Keratinocyte (primary cell): ENCODE data around the gene IDE. TPM values are rescaled to one million over a fixed set of nuclear protein-coding genes. Genes with fewer than 3 reads are reported as not detected.
"Not testable (repeated sequence)": the region's sequence is repeated elsewhere in the genome, so short reads cannot be mapped to it uniquely, and the experiment has no call there.

Source experiments
- DNase-seq: peaks from one replicate; pipeline ENCODE4 v3.0.0-alpha.2; 2011; ENCODE audit warnings: low read depth, missing footprints, low spot score
- FAIRE-seq: peaks from 2 replicates; lab custom pipeline; 2011; peaks lifted over from hg19 to GRCh38; lab: Jason Lieb, UNC
- H2AFZ ChIP-seq: 2 replicates; pipeline ENCODE4 v1.6.0; 2012; ENCODE audit warnings: low read length, control low read depth, inconsistent platforms; ENCODE audit not compliant: control insufficient read depth
- H3K27ac ChIP-seq: 2 replicates; pipeline ENCODE4 v1.5.1; 2011; ENCODE audit warnings: low read length; ENCODE audit not compliant: control insufficient read depth, insufficient read depth
- H3K27me3 ChIP-seq: 3 replicates; pipeline ENCODE4 v1.6.0; 2011; ENCODE audit warnings: low read length; ENCODE audit not compliant: control insufficient read depth, insufficient read depth; ENCODE audit errors: extremely low read depth
- H3K36me3 ChIP-seq, 2 experiments: 2 replicates in 1 of 2; 3 replicates in 1 of 2; pipeline ENCODE4 v1.5.1; 2011; ENCODE audit warnings: low read length in 2 of 2, mild to moderate bottlenecking in 1 of 2; ENCODE audit not compliant: control insufficient read depth in 2 of 2, insufficient read depth in 2 of 2; ENCODE audit errors: extremely low read depth in 1 of 2
- H3K4me1 ChIP-seq: 3 replicates; pipeline ENCODE4 v1.5.1; 2011; ENCODE audit warnings: low read length; ENCODE audit not compliant: control insufficient read depth, insufficient read depth; ENCODE audit errors: extremely low read depth
- H3K4me2 ChIP-seq: 3 replicates; pipeline ENCODE4 v1.6.0; 2011; ENCODE audit warnings: low read depth, low read length; ENCODE audit not compliant: control insufficient read depth, insufficient read depth; ENCODE audit errors: extremely low read depth
- H3K4me3 ChIP-seq, 3 experiments: fragments of 200-600 bp in 1 of 3; sonication (generic) in 1 of 3; 2 replicates in 2 of 3; 3 replicates in 1 of 3; pipeline ENCODE4 v1.5.1; 2011 to 2016; ENCODE audit warnings: low read length in 3 of 3, mild to moderate bottlenecking in 3 of 3, control low read depth in 2 of 3, inconsistent platforms in 1 of 3, low read depth in 1 of 3, mixed read lengths in 1 of 3, mixed run types in 1 of 3, moderate library complexity in 1 of 3; ENCODE audit not compliant: control insufficient read depth in 2 of 3, insufficient read depth in 2 of 3; ENCODE audit errors: extremely low read depth in 1 of 3
- H3K79me2 ChIP-seq: 2 replicates; pipeline ENCODE4 v1.6.0; 2012; ENCODE audit warnings: low read length; ENCODE audit not compliant: control insufficient read depth, insufficient read depth
- H3K9ac ChIP-seq: 3 replicates; pipeline ENCODE4 v1.6.0; 2011; ENCODE audit warnings: low read length; ENCODE audit not compliant: control insufficient read depth, insufficient read depth; ENCODE audit errors: extremely low read depth
- H3K9me1 ChIP-seq: 3 replicates; pipeline ENCODE4 v1.6.0; 2011; ENCODE audit warnings: low read length; ENCODE audit not compliant: control insufficient read depth, insufficient read depth; ENCODE audit errors: extremely low read depth
- H3K9me3 ChIP-seq: 2 replicates; pipeline ENCODE4 v1.5.1; 2012; ENCODE audit warnings: low read depth, low read length; ENCODE audit not compliant: control insufficient read depth
- H4K20me1 ChIP-seq: 3 replicates; pipeline ENCODE4 v1.6.0; 2011; ENCODE audit warnings: low read length; ENCODE audit not compliant: control insufficient read depth, insufficient read depth; ENCODE audit errors: extremely low read depth
- EZH2 ChIP-seq: IDR thresholded peaks from one replicate; pipeline ENCODE4 v1.6.1; 2012; ENCODE audit warnings: inconsistent platforms, mild to moderate bottlenecking, low read length, moderate library complexity
- dilution Hi-C: fragments of 300-500 bp; cut with MboI; formaldehyde crosslinking; loops from one replicate; pipeline ENCODE4 v1.7.0; 2020; ENCODE audit warnings: low sequenced_read_pairs; ENCODE audit not compliant: extremely low pct_ligation_motif_present
- polyA plus RNA-seq, 5 experiments: library from polyadenylated mRNA; depleted of rRNA in 3 of 5; stranded (reverse) in 3 of 5; stranded (forward) in 1 of 5; unstranded in 1 of 5; fragments of >200 nt; gene quantifications; 1 replicate in 1 of 5; 2 replicates in 3 of 5; 3 replicates in 1 of 5; pipeline versions ENCODE4 v1.2.1 to v1.2.3, GENCODE V29; 2011 to 2012; ENCODE audit warnings: missing spikeins in 2 of 5, low read depth in 1 of 5, low replicate concordance in 1 of 5
- TF ChIP-seq, protein P1 (sequence below), 3 experiments: IDR thresholded peaks in 1 of 3; conservative IDR thresholded peaks in 1 of 3; optimal IDR thresholded peaks in 1 of 3; 2 replicates in 2 of 3; 3 replicates in 1 of 3; pipeline versions ENCODE3 to v1.5.1; 2011; ENCODE audit warnings: low read length in 3 of 3, mild to moderate bottlenecking in 3 of 3, moderate library complexity in 2 of 3, control low read depth in 1 of 3, inconsistent platforms in 1 of 3; ENCODE audit not compliant: insufficient read depth in 2 of 3; ENCODE audit errors: extremely low read depth in 1 of 3

IDE gene
- polyA plus RNA-seq, 1 donor (not counting 4 experiments of a cell fraction or from before 2014, with no cell fraction given): 24.4 TPM

DNA sequence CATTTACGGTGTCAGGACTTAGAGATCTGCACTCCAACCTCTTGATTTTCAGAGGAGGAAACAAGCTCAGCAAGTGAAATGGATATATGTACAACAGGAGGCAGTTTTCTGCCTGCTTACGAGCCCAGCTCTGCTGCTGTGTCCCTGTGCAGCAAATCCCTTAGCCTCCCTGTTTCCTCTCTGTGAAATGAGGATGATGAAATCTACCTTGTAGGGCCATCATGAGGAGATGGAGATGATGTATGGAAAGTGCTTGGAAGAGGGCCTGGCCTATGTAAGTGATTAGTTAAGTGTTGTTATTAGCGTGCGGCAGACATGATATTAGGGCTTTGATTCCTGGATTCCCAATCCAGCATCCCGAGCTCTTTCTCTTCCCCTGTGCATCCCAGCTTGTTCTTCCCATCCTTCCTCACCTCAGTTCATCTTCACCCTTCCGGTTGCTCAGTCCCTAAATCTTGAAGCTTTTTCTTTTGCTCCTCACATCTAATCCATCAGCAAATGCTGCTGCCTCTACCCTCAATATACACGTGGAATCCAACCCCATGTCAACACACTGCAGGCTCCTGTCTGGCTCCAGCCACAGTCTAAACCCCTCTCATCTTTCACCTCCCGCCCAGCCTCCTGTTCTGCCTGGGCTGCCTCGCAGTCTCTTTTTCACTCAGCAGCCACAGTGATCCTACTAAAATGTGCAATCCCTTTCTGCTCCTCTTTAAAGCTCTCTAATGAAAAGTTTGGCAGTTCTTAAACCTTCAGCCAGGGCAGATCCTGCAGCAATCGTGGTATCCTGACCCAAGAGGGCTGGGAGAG, 169.1 kb downstream of the IDE start:
- Histone ChIP-seq H2AFZ (no peak overlapping the region), H3K4me2 (no peak overlapping the region)
- no peak for TF ChIP-seq EZH2
- TF ChIP-seq, protein P1, sequence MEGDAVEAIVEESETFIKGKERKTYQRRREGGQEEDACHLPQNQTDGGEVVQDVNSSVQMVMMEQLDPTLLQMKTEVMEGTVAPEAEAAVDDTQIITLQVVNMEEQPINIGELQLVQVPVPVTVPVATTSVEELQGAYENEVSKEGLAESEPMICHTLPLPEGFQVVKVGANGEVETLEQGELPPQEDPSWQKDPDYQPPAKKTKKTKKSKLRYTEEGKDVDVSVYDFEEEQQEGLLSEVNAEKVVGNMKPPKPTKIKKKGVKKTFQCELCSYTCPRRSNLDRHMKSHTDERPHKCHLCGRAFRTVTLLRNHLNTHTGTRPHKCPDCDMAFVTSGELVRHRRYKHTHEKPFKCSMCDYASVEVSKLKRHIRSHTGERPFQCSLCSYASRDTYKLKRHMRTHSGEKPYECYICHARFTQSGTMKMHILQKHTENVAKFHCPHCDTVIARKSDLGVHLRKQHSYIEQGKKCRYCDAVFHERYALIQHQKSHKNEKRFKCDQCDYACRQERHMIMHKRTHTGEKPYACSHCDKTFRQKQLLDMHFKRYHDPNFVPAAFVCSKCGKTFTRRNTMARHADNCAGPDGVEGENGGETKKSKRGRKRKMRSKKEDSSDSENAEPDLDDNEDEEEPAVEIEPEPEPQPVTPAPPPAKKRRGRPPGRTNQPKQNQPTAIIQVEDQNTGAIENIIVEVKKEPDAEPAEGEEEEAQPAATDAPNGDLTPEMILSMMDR (optimal IDR thresholded peaks at IDR 0.05 in 1 of 3, IDR thresholded peaks at IDR 0.05 in 1 of 3, conservative IDR thresholded peaks at IDR 0.05 in 1 of 3; ENCODE audit: extremely low read depth in 1 of 3, insufficient read depth in 2 of 3, low read length in 3 of 3): no peak

GRCh38 chr10:92402234-92402633, 171.7 kb downstream of the IDE start:
- dilution Hi-C loops, H3K9me3 ChIP-seq, H3K27ac ChIP-seq, FAIRE-seq, H3K9me1 ChIP-seq, H2AFZ ChIP-seq, H3K27me3 ChIP-seq, DNase-seq, H3K79me2 ChIP-seq, H4K20me1 ChIP-seq, H3K36me3 ChIP-seq, H3K9ac ChIP-seq, H3K4me1 ChIP-seq, H3K4me2 ChIP-seq, H3K4me3 ChIP-seq: not testable (repeated sequence)

More for the DNA sequence above, 169.1 kb downstream of the IDE start:
- Histone ChIP-seq H3K27me3 (no peaks in the 10 kb centered on the region), H3K9me3 (no peaks in the 10 kb centered on the region), H3K4me3 (no peak overlapping the region), H3K9me1 (no peaks in the 10 kb centered on the region), H3K36me3 (no peaks in the 10 kb centered on the region), H3K27ac (no peak overlapping the region), H3K4me1 (peaks cover 13% of the 10 kb centered on the region), H3K9ac (no peak overlapping the region), H3K79me2 (no peaks in the 10 kb centered on the region), H4K20me1 (no peaks in the 10 kb centered on the region)
- no peak for DNase-seq
- dilution Hi-C loops: no loop called here
- no peak for FAIRE-seq

Other genes starting within 250 kb of the IDE start
- 1.5 to 10.6 TPM (median 6.3 TPM) in 3 replicates for gene KIF11, start 19.0 kb upstream of the IDE start, polyA plus RNA-seq
- not detected in 3 replicates for gene HHEX, start 115.9 kb upstream of the IDE start, polyA plus RNA-seq